ENCODE measurements around the gene SERPINA3. TPM values are rescaled to one million over a fixed set of nuclear protein-coding genes. Genes with fewer than 3 reads are reported as not detected.

SERPINA3 gene
- total RNA-seq, 2 donors from 2014 or later, result 57.2 to 330 TPM

GRCh38 chr14:94620597-94620996 lies 8.4 kb downstream of the SERPINA3 start:
- no peaks in the 10 kb centered on the region for H3K4me1 ChIP-seq
- no peak overlapping the region for H3K4me3 ChIP-seq
- H3K36me3 ChIP-seq, result peaks cover 14% of the 10 kb centered on the region
- TF ChIP-seq CTCF (IDR thresholded peaks at IDR 0.05), result no peak
- H3K27me3 ChIP-seq, result no peaks in the 10 kb centered on the region
- DNase-seq (ENCODE audit: low spot score), result no peak
- H3K9me3 ChIP-seq, result peaks cover 0 to 24% of the 10 kb centered on the region in 2 donors
- H3K27ac ChIP-seq, result no peak overlapping the region

- Histone ChIP-seq H3K36me3 (peaks cover 14% of the 10 kb centered on the region), H3K27me3 (no peaks in the 10 kb centered on the region), H3K27ac (no peak overlapping the region), H3K4me3 (no peak overlapping the region), H3K9me3 (peaks cover 0 to 24% of the 10 kb centered on the region in 2 donors), H3K4me1 (no peaks in the 10 kb centered on the region)
- no peak for TF ChIP-seq CTCF (IDR thresholded peaks at IDR 0.05)
- DNase-seq (ENCODE audit: low spot score), result no peak
Measured at GRCh38 chr14:94621358-94622134, 9.4 kb downstream of the SERPINA3 start.

- no peak for DNase-seq (ENCODE audit: low spot score)
- H3K9me3 ChIP-seq, result peaks cover 0 to 13% of the 10 kb centered on the region in 2 donors
- no peaks in the 10 kb centered on the region for H3K27me3 ChIP-seq
- H3K4me1 ChIP-seq, result no peaks in the 10 kb centered on the region
- peaks cover 12% of the 10 kb centered on the region for H3K36me3 ChIP-seq
- H3K27ac ChIP-seq, result no peak overlapping the region
- H3K4me3 ChIP-seq, result no peak overlapping the region
- no peak for TF ChIP-seq CTCF (IDR thresholded peaks at IDR 0.05)
Measured at GRCh38 chr14:94622653-94623421, 10.6 kb downstream of the SERPINA3 start.

- peaks cover 0 to 7% of the 10 kb centered on the region in 2 donors for H3K9me3 ChIP-seq
- no peaks in the 10 kb centered on the region for H3K27me3 ChIP-seq
- H3K4me3 ChIP-seq, result no peak overlapping the region
- peaks cover 6% of the 10 kb centered on the region for H3K36me3 ChIP-seq
- no peaks in the 10 kb centered on the region for H3K4me1 ChIP-seq
- H3K27ac ChIP-seq, result no peak overlapping the region
- no peak for DNase-seq (ENCODE audit: low spot score)
- TF ChIP-seq CTCF (IDR thresholded peaks at IDR 0.05), result no peak
Measured at GRCh38 chr14:94623422-94623809, 11.2 kb downstream of the SERPINA3 start.

GRCh38 chr14:94623856-94624499 lies 11.8 kb downstream of the SERPINA3 start:
- no peak for DNase-seq (ENCODE audit: low spot score)
- Histone ChIP-seq H3K9me3 (peaks cover 0 to 2% of the 10 kb centered on the region in 2 donors), H3K4me3 (no peak overlapping the region), H3K27me3 (no peaks in the 10 kb centered on the region), H3K27ac (no peak overlapping the region), H3K36me3 (peaks cover under 1% of the 10 kb centered on the region), H3K4me1 (no peaks in the 10 kb centered on the region)
- no peak for TF ChIP-seq CTCF (IDR thresholded peaks at IDR 0.05)
